ENCODE results near the gene STX18.

DNA sequence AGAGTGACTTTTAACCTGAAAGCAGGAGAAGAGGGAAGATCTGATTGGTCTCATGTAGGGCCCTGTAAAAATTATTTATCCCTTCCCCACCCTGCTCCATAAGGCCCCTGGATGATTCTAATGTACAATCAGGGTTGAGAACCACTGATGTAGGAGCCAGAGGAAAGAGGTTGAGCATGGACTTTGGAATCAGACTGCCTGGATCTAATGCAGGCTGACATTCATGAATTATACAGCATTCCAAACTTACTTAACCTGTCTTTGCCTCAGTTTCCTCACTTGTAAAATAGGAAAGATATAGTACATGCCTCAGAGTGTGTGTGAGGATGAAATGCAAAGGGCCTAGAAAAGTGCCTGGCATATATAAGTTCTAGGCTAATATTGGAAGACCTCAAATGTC is 47.0 kb downstream of the STX18 start:
- TF ChIP-seq, protein P1, sequence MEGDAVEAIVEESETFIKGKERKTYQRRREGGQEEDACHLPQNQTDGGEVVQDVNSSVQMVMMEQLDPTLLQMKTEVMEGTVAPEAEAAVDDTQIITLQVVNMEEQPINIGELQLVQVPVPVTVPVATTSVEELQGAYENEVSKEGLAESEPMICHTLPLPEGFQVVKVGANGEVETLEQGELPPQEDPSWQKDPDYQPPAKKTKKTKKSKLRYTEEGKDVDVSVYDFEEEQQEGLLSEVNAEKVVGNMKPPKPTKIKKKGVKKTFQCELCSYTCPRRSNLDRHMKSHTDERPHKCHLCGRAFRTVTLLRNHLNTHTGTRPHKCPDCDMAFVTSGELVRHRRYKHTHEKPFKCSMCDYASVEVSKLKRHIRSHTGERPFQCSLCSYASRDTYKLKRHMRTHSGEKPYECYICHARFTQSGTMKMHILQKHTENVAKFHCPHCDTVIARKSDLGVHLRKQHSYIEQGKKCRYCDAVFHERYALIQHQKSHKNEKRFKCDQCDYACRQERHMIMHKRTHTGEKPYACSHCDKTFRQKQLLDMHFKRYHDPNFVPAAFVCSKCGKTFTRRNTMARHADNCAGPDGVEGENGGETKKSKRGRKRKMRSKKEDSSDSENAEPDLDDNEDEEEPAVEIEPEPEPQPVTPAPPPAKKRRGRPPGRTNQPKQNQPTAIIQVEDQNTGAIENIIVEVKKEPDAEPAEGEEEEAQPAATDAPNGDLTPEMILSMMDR (IDR thresholded peaks at IDR 0.05; ENCODE audit: low read length) = no peak
- no peak for TF ChIP-seq EZH2 (optimal IDR thresholded peaks at IDR 0.05; ENCODE audit: low read depth, low read length)
